Prostate gland (tissue), 2 donors: ENCODE measurements around the gene STARD3NL. TPM values are rescaled to one million over a fixed set of nuclear protein-coding genes. Genes with fewer than 3 reads are reported as not detected.

ENCODE experiments used
- DNase-seq: peaks from one replicate; pipeline ENCODE4 v3.0.0-alpha.2; 2019; ENCODE audit warnings: low spot score
- H3K27ac ChIP-seq, 2 donors: fragments of 200-600 bp; sonication (generic); 2 replicates each; pipeline ENCODE4 v1.5.1; 2017 to 2019
- H3K27me3 ChIP-seq: fragments of 200-600 bp; sonication (generic); replicated peaks from 2 replicates; pipeline ENCODE4 v1.5.1; 2019; ENCODE audit not compliant: insufficient read depth
- H3K36me3 ChIP-seq, 2 donors: fragments of 200-600 bp; sonication (generic); 1 replicate in 1 of 2; 2 replicates in 1 of 2; pipeline versions ENCODE4 v1.5.1 to v1.8.1; 2017 to 2019
- H3K4me1 ChIP-seq: fragments of 200-600 bp; sonication (generic); replicated peaks from 2 replicates; pipeline ENCODE4 v1.5.1; 2019
- H3K4me3 ChIP-seq, 2 donors: fragments of 200-600 bp; sonication (generic); 2 replicates each; pipeline ENCODE4 v1.5.1; 2017 to 2019
- H3K9me3 ChIP-seq: fragments of 200-600 bp; sonication (generic); 2 replicates; pipeline ENCODE4 v1.5.1; 2017
- POLR2A ChIP-seq: fragments of 450-650 bp; IDR thresholded peaks from one replicate; pipeline ENCODE4 v1.6.1; 2016; ENCODE audit warnings: antibody characterized with exemption, mild to moderate bottlenecking
- POLR2AphosphoS5 ChIP-seq: sonication (generic); formaldehyde crosslinking; IDR thresholded peaks from one replicate; pipeline ENCODE4 v1.6.1; 2017; ENCODE audit warnings: antibody characterized with exemption
- WGBS: methylation state at CpG from one replicate; pipeline ENCODE4 v1.1.5; 2018; 5-methylcytosine and 5-hydroxymethylcytosine counted together
- intact Hi-C: fragments of 100-400 bp; cut with DNase I; formaldehyde crosslinking; loops from one replicate; pipeline ENCODE4 v1.14.2; 2022
- total RNA-seq, 2 donors: library from RNA; depleted of rRNA; stranded (reverse); fragments of >200 nt; gene quantifications; one replicate each; pipeline ENCODE4 v1.1.0, GENCODE V29; 2016
- TF ChIP-seq, protein P1 (sequence below), 4 experiments: fragments of 200-600 bp in 2 of 4; fragments of 450-650 bp in 2 of 4; sonication (generic) in 2 of 4; IDR thresholded peaks; 1 replicate in 3 of 4; 2 replicates in 1 of 4; pipeline ENCODE4 v1.5.1; 2016 to 2019; ENCODE audit warnings: antibody characterized with exemption in 4 of 4, mild to moderate bottlenecking in 2 of 4, moderate library complexity in 2 of 4

The STARD3NL gene
- total RNA-seq, 2 donors from 2014 or later = 49.0 to 78.3 TPM

- intact Hi-C loops = no loop called here
- WGBS = 55% methylated on average over 7 of the region's 7 CpGs
- Histone ChIP-seq H3K9me3 (no peaks in the 10 kb centered on the region), H3K27ac (no peak overlapping the region), H3K4me1 (no peaks in the 10 kb centered on the region), H3K27me3 (no peaks in the 10 kb centered on the region), H3K4me3 (no peak overlapping the region), H3K36me3 (no peaks in the 10 kb centered on the region)
- DNase-seq = no peak
- TF ChIP-seq POLR2AphosphoS5 = no peak
- TF ChIP-seq, protein P1, sequence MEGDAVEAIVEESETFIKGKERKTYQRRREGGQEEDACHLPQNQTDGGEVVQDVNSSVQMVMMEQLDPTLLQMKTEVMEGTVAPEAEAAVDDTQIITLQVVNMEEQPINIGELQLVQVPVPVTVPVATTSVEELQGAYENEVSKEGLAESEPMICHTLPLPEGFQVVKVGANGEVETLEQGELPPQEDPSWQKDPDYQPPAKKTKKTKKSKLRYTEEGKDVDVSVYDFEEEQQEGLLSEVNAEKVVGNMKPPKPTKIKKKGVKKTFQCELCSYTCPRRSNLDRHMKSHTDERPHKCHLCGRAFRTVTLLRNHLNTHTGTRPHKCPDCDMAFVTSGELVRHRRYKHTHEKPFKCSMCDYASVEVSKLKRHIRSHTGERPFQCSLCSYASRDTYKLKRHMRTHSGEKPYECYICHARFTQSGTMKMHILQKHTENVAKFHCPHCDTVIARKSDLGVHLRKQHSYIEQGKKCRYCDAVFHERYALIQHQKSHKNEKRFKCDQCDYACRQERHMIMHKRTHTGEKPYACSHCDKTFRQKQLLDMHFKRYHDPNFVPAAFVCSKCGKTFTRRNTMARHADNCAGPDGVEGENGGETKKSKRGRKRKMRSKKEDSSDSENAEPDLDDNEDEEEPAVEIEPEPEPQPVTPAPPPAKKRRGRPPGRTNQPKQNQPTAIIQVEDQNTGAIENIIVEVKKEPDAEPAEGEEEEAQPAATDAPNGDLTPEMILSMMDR (IDR thresholded peaks at IDR 0.05) = no peak
- no peak for TF ChIP-seq POLR2A
These were observed 9.9 kb downstream of the STARD3NL start for GRCh38 chr7:38187794-38188440.

- 66% methylated on average over 4 of the region's 4 CpGs for WGBS
- Histone ChIP-seq H3K27me3 (no peaks in the 10 kb centered on the region), H3K9me3 (no peaks in the 10 kb centered on the region), H3K36me3 (no peaks in the 10 kb centered on the region), H3K4me3 (no peak overlapping the region), H3K4me1 (no peaks in the 10 kb centered on the region), H3K27ac (no peak overlapping the region)
- no peak for DNase-seq
- TF ChIP-seq POLR2AphosphoS5 (no peak), POLR2A (no peak)
- TF ChIP-seq, protein P1 (IDR thresholded peaks at IDR 0.05) = no peak
- intact Hi-C loops = no loop called here
These were observed 11.3 kb downstream of the STARD3NL start for GRCh38 chr7:38189231-38189938.

- no peak overlapping the region for H3K4me3 ChIP-seq
- DNase-seq = no peak
- intact Hi-C loops = no loop called here
- no peak overlapping the region for H3K27ac ChIP-seq
- H3K36me3 ChIP-seq = no peaks in the 10 kb centered on the region
- no peaks in the 10 kb centered on the region for H3K27me3 ChIP-seq
- TF ChIP-seq, protein P1 (IDR thresholded peaks at IDR 0.05) = no peak
- TF ChIP-seq POLR2A (no peak), POLR2AphosphoS5 (no peak)
- no peaks in the 10 kb centered on the region for H3K4me1 ChIP-seq
- H3K9me3 ChIP-seq = no peaks in the 10 kb centered on the region
These were observed 12.0 kb downstream of the STARD3NL start for GRCh38 chr7:38190011-38190410.

- no peaks in the 10 kb centered on the region for H3K4me1 ChIP-seq
- 92% methylated on average over 1 of the region's 1 CpG for WGBS
- intact Hi-C loops = no loop called here
- H3K27me3 ChIP-seq = no peaks in the 10 kb centered on the region
- no peak for DNase-seq
- no peak for TF ChIP-seq POLR2A
- TF ChIP-seq, protein P1 (IDR thresholded peaks at IDR 0.05) = no peak
- no peak for TF ChIP-seq POLR2AphosphoS5
- no peaks in the 10 kb centered on the region for H3K9me3 ChIP-seq
- no peaks in the 10 kb centered on the region for H3K36me3 ChIP-seq
- no peak overlapping the region for H3K27ac ChIP-seq
- H3K4me3 ChIP-seq = no peak overlapping the region
These were observed 13.7 kb downstream of the STARD3NL start for GRCh38 chr7:38191791-38192190.

- intact Hi-C loops = no loop called here
These were observed 14.3 kb downstream of the STARD3NL start for GRCh38 chr7:38192327-38192726.

More at GRCh38 chr7:38192327-38192726, 14.3 kb downstream of the STARD3NL start:
- Histone ChIP-seq H3K4me3 (no peak overlapping the region), H3K9me3 (no peaks in the 10 kb centered on the region), H3K27ac (no peak overlapping the region), H3K27me3 (no peaks in the 10 kb centered on the region), H3K36me3 (no peaks in the 10 kb centered on the region), H3K4me1 (peaks cover 1% of the 10 kb centered on the region)
- TF ChIP-seq POLR2A = no peak
- TF ChIP-seq, protein P1 (IDR thresholded peaks at IDR 0.05) = no peak
- TF ChIP-seq POLR2AphosphoS5 = no peak
- 93% methylated on average over 2 of the region's 2 CpGs for WGBS
- DNase-seq = no peak
